ENCODE data around the gene MYCN. TPM values are rescaled to one million over a fixed set of nuclear protein-coding genes. Genes with fewer than 3 reads are reported as not detected.

Gene MYCN
- total RNA-seq, 4 donors from 2014 or later, result not detected

DNA sequence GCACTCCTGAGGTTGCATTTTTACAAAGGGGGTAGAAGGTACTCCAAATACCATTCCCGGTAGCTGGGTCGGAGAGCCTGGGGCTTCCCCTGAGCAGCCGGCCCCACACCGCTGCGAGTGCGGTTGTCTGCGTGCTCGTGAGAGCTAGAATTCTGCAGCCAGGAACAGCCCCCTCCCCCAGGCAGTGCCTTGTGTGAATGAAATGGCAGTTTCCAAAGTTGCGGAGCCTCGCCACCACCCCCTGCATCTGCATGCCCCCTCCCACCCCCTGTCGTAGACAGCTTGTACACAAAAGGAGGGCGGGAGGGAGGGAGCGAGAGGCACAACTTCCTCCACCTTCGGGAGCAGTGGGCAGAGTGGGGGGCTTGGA, 1.1 kb downstream of the MYCN start:
- TF ChIP-seq, protein P1, sequence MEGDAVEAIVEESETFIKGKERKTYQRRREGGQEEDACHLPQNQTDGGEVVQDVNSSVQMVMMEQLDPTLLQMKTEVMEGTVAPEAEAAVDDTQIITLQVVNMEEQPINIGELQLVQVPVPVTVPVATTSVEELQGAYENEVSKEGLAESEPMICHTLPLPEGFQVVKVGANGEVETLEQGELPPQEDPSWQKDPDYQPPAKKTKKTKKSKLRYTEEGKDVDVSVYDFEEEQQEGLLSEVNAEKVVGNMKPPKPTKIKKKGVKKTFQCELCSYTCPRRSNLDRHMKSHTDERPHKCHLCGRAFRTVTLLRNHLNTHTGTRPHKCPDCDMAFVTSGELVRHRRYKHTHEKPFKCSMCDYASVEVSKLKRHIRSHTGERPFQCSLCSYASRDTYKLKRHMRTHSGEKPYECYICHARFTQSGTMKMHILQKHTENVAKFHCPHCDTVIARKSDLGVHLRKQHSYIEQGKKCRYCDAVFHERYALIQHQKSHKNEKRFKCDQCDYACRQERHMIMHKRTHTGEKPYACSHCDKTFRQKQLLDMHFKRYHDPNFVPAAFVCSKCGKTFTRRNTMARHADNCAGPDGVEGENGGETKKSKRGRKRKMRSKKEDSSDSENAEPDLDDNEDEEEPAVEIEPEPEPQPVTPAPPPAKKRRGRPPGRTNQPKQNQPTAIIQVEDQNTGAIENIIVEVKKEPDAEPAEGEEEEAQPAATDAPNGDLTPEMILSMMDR (IDR thresholded peaks at IDR 0.05; ENCODE audit: low read depth), result no peak

GRCh38 chr2:15941871-15942710, 1.7 kb downstream of the MYCN start:
- TF ChIP-seq, protein P1 (IDR thresholded peaks at IDR 0.05; ENCODE audit: low read depth), result no peak

DNA sequence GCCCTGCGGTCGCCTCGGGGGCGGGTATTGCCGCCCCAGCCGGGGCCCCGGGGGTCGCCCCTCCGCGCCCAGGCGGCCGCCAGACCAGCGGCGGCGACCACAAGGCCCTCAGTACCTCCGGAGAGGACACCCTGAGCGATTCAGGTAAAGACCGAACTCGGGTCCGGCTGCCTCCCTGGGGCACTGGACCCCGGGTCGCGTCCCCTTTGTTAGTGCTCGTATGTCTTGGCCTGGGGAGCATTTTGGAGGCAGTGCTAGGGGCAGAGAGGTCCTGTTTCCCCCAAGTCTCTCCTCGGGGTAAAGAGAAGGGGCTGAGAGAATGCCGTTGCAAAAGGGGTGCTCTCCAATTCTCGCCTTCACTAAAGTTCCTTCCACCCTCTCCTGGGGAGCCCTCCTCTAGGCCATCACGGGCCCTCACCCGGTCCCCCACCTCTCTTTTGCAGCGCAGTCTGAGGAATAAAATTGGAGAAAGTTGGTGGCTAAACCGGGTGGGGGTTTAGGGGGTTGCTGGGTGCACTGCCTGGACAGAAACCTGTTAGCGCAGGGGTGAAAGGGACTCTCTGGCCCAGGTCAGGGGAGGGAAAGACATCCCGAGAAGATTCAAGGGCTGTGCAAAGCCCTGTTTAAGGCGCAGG, 2.5 kb downstream of the MYCN start:
- TF ChIP-seq, protein P1 (IDR thresholded peaks at IDR 0.05; ENCODE audit: low read depth), result no peak

DNA sequence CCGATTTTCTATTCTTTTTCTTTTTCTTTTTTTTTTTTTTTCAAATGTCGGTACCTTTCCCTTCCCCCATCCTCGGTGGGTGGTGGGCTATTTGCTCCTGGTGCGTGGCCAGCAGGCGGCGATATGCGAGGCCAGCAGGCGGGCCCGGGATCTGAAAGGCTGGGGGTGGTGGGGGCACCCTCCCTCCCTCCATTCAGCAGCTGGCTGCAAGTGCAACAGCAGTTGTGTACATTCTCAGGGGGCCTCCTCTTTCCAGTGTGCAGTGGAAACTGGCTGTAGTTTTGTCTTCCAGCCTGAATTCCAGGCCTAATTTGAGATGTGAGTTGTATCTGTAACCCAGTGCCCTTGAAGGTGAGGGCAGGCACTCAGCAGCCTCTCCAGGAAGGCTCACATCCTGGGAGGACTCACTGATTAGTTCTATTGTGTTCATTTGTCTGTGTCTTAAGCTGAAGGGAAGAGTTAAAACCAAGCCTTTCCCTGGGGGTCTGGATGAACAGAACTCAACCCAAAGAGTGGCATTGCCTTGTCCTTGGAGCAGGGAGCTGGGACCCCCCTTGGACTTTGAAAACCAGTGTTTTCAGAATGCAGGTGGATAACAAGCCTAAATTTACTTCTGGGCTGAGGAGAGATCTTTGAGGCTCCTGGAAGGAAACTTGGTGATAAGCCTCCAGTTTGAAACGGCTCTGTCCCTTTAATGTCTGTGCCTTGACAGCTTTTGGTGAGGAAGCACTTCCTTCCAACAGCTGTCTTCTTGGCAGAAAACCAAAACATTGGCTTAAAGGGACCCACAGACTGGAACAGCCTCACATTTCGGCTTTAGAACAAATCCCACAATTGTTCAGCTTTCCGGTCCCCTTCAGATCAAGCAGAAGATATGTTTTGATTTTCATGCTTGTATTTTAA, 3.3 kb downstream of the MYCN start:
- TF ChIP-seq, protein P1 (IDR thresholded peaks at IDR 0.05; ENCODE audit: low read depth), result no peak

DNA sequence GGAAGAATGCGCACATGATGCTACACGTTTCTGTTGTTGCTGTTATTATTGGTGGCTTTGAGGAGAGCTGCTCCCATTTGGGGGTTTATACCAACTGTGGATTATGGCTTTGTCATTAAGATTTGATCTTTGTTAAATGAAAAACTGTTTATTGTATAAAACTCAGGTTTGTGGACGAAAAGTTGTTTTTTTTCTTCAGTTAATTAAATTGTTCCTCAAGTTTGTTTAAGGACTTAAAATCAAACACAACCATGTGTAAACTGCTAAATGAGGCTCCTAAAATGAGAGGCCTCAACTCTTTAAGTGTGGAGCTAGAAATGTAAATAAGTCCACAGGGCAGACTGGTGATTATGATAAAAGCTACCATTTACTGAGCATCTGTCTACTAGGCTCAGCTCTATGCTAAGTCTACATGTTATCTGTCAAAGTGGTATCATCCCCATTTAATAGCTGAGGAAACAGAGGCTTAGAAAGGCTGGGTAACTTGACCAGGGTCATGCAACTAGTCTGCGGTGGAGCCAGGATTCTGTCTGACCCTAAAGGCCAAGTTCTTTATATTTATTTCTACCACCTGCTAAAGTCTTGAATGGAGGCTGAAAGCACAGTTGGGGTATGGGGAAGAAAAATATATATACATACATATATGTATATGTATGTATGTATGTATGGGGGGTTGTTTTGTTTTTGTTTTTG, 4.1 kb downstream of the MYCN start:
- TF ChIP-seq, protein P1 (IDR thresholded peaks at IDR 0.05; ENCODE audit: low read depth), result no peak

GRCh38 chr2:15945909-15946705, 5.8 kb downstream of the MYCN start:
- TF ChIP-seq, protein P1 (IDR thresholded peaks at IDR 0.05; ENCODE audit: low read depth), result no peak

Measured in subcutaneous adipose tissue (tissue), 4 donors.